ENCODE data around the gene PCDH9. TPM values are rescaled to one million over a fixed set of nuclear protein-coding genes. Genes with fewer than 3 reads are reported as not detected.

The PCDH9 gene
- total RNA-seq, 4 donors from 2014 or later, result 0.37 to 2.4 (median 1.5) TPM

- Histone ChIP-seq H3K27ac (no peak overlapping the region), H3K9me3 (no peaks in the 10 kb centered on the region), H3K27me3 (no peaks in the 10 kb centered on the region), H3K4me1 (no peaks in the 10 kb centered on the region), H3K36me3 (no peaks in the 10 kb centered on the region), H3K4me3 (no peak overlapping the region)
- no peak for TF ChIP-seq CTCF (IDR thresholded peaks at IDR 0.05)
- TF ChIP-seq POLR2A (IDR thresholded peaks at IDR 0.05), result no peak
- TF ChIP-seq EP300 (IDR thresholded peaks at IDR 0.05; ENCODE audit: low read depth), result no peak
- TF ChIP-seq POLR2AphosphoS5 (IDR thresholded peaks at IDR 0.05), result no peak
- intact Hi-C loops (cut with DNase I; ENCODE audit: low total_unique reads), result no loop called here
- DNase-seq, result no peak
- in situ Hi-C loops (cut with MboI; ENCODE audit: low pct_ligation_motif_present in 1 of 4, low pct_unique_long_range_greater_than_20kb in 1 of 4, low sequenced_read_pairs in 3 of 4), result no loop called here
- WGBS, 2 donors (ENCODE audit: low coverage in 1 of 2), result 65 to 71% methylated on average over 6 of the region's 6 CpGs
Observed at GRCh38 chr13:67120872-67121531, 109.1 kb downstream of the PCDH9 start.

- Histone ChIP-seq H3K27ac (no peak overlapping the region), H3K36me3 (no peaks in the 10 kb centered on the region), H3K9me3 (no peaks in the 10 kb centered on the region), H3K4me3 (no peak overlapping the region), H3K4me1 (no peaks in the 10 kb centered on the region), H3K27me3 (no peaks in the 10 kb centered on the region)
- TF ChIP-seq EP300 (IDR thresholded peaks at IDR 0.05; ENCODE audit: low read depth), result no peak
- TF ChIP-seq POLR2AphosphoS5 (IDR thresholded peaks at IDR 0.05), result no peak
- TF ChIP-seq POLR2A (IDR thresholded peaks at IDR 0.05), result no peak
- TF ChIP-seq CTCF (IDR thresholded peaks at IDR 0.05), result no peak
- intact Hi-C loops (cut with DNase I; ENCODE audit: low total_unique reads), result no loop called here
- no peak for DNase-seq
- in situ Hi-C loops (cut with MboI; ENCODE audit: low pct_ligation_motif_present in 1 of 4, low pct_unique_long_range_greater_than_20kb in 1 of 4, low sequenced_read_pairs in 3 of 4), result no loop called here
- 17 to 53% methylated on average over 1 of the region's 1 CpG for WGBS, 2 donors (ENCODE audit: low coverage in 1 of 2)
Observed at GRCh38 chr13:67119481-67119894, 110.6 kb downstream of the PCDH9 start.

GRCh38 chr13:67118277-67118676 is 111.9 kb downstream of the PCDH9 start:
- Histone ChIP-seq H3K4me1 (no peaks in the 10 kb centered on the region), H3K4me3 (no peak overlapping the region), H3K27me3 (no peaks in the 10 kb centered on the region), H3K36me3 (no peaks in the 10 kb centered on the region), H3K9me3 (no peaks in the 10 kb centered on the region), H3K27ac (no peak overlapping the region)
- in situ Hi-C loops (cut with MboI; ENCODE audit: low pct_ligation_motif_present in 1 of 4, low pct_unique_long_range_greater_than_20kb in 1 of 4, low sequenced_read_pairs in 3 of 4) (no loop called here), intact Hi-C loops (cut with DNase I; ENCODE audit: low total_unique reads) (no loop called here)
- WGBS, 2 donors (ENCODE audit: low coverage in 1 of 2), result 47 to 48% methylated on average over 1 of the region's 1 CpG
- TF ChIP-seq CTCF (IDR thresholded peaks at IDR 0.05), result no peak
- TF ChIP-seq POLR2A (IDR thresholded peaks at IDR 0.05), result no peak
- no peak for TF ChIP-seq POLR2AphosphoS5 (IDR thresholded peaks at IDR 0.05)
- TF ChIP-seq EP300 (IDR thresholded peaks at IDR 0.05; ENCODE audit: low read depth), result no peak
- no peak for DNase-seq

- in situ Hi-C loops (cut with MboI; ENCODE audit: low pct_ligation_motif_present in 1 of 4, low pct_unique_long_range_greater_than_20kb in 1 of 4, low sequenced_read_pairs in 3 of 4) (no loop called here), intact Hi-C loops (cut with DNase I; ENCODE audit: low total_unique reads) (no loop called here)
- no peak for DNase-seq
- Histone ChIP-seq H3K9me3 (no peaks in the 10 kb centered on the region), H3K27me3 (no peaks in the 10 kb centered on the region), H3K4me1 (no peaks in the 10 kb centered on the region), H3K4me3 (no peak overlapping the region), H3K36me3 (no peaks in the 10 kb centered on the region), H3K27ac (no peak overlapping the region)
- TF ChIP-seq POLR2A (IDR thresholded peaks at IDR 0.05), result no peak
- TF ChIP-seq POLR2AphosphoS5 (IDR thresholded peaks at IDR 0.05), result no peak
- TF ChIP-seq CTCF (IDR thresholded peaks at IDR 0.05), result no peak
- no peak for TF ChIP-seq EP300 (IDR thresholded peaks at IDR 0.05; ENCODE audit: low read depth)
- 68 to 77% methylated on average over 3 of the region's 3 CpGs for WGBS, 2 donors (ENCODE audit: low coverage in 1 of 2)
Observed at GRCh38 chr13:67117010-67117550, 113.1 kb downstream of the PCDH9 start.
